GM19351 (cell line): ENCODE results near the gene NOL4L.

Experiments
- ATAC-seq: cut with Tn5 transposase; IDR thresholded peaks from one replicate; pipeline ENCODE4 v1.9.1; 2021; ENCODE audit warnings: mild to moderate bottlenecking, moderate library complexity; ENCODE audit not compliant: unreplicated experiment

Gene NOL4L

DNA sequence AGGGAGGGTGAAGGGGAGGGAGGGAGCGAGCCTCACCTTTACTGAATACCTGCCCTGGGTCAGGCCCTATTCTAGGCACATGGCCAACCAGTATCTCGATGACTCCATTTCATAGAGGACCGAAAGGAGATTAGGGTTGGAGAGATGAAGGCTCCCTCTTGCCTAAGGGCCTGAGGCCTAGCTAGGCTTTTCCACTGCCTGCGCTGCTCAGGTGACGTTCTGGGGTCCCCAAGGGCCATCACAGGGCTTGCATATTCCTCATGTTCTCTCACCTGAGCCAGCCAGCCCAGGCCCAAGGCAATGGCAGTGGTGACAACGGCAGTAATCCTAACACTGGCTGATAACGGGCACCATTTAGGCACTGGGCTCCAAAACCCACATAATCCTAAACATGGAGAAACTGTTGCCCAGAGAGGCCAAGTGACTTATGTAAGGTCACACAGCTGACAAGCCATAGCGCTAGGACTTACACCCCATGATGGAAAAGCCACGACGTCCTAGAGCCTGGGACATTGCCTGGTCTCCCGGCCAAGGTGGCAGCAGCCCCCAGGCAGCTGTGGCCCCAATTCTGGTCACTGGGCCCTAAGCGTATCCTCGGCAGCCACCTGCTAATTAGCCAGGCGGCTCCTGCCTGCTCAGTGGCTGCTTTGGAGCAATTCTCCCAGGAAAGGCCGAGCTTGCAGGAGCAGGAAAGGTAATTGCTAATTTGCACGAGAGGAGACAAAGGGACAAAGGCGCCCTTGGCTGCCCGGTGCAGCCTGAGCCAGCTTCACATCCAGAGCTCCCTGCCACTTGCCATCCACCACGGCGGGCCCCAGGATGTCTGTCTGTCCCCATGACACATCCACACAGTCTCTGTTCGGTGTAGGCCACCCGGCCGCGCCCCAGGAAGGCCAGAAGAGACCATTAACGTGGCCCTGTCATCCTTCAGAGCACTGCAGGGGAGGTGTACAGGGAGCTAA lies 21.5 kb downstream of the NOL4L start:
- ATAC-seq, result no peak

DNA sequence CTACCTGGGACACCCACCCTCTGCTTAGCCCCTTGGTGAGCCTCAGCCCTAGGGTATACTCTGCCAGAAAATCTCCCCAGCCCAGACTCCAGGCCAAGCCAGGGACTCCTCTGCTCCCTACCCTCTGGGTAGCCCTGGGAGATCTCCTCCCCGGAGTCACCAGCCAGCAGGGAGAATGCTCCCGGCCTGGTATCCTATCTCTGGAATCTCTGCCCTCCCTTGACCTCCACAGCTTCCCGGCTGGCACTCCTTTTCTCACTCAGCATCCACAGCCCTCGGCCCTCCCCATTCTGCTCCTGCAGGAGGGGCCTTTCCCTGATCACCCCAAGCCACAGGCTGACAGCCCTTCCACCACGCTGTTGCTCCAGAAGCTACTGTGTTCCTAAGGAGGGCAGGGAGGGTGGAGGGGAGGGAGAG lies 22.6 kb downstream of the NOL4L start:
- ATAC-seq, result no peak

DNA sequence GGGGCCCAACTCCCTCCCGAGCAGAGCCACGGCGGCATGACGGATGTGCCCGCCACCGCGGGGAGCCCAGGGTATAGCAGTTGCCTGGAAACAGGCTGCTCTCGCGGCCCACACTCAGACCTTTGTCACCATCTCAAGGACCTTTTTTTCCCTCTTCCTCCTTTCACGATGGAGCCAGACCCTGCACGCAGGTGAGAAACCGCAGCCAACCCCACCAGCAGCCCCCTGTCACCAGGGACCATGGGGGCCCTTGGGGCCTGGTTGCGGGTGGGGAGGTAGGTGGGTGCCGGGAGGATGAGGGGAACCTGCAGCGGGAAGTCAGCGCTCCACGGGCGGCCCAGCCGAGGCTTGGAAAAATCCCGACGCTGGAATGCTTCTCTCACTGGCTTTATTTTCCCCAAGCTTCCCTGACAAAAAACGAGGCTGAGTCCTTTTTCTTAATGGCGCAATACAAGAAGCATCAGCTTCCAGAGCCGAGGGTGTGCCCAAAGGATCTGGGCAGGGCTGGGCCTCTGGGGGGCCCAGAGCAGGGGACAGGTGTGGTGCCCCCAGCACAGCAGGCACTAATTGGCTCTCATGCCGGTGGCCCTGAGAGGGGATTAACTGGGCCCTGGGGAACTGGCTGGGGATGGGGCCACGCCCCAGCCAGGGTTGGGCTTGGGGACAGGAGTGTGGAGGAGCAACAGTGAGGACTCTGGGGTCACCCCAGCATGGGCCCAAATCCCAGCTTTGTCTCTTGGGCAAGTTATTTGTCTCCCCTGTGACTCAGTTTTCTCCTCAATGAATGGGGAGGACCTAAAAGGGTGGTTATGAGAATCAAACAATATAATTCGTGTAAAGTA lies 23.9 kb downstream of the NOL4L start:
- no peak for ATAC-seq

DNA sequence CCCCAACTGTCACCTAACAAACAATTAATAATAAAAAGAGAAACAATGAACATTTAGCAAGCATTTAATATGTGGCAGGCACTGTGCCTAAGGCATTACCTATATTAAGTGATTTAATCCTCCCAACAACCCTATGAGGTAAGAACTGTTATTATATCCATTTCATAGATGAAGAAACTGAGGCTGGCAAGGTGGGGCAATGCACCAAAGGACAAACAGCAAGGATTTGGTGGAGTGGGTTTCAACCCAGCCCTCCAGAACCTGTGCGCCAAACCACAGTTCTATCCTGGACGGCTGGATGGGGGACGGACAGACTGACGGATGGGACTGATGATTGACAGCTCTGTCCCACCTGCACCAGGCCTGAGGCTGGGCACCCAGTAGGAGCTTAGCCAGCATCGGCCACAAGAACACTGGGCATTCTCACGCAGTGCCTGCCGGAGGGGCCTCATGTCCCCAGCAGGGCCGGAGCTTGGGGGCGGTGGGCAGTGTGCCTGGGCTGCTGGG lies 24.6 kb downstream of the NOL4L start:
- ATAC-seq, result no peak

DNA sequence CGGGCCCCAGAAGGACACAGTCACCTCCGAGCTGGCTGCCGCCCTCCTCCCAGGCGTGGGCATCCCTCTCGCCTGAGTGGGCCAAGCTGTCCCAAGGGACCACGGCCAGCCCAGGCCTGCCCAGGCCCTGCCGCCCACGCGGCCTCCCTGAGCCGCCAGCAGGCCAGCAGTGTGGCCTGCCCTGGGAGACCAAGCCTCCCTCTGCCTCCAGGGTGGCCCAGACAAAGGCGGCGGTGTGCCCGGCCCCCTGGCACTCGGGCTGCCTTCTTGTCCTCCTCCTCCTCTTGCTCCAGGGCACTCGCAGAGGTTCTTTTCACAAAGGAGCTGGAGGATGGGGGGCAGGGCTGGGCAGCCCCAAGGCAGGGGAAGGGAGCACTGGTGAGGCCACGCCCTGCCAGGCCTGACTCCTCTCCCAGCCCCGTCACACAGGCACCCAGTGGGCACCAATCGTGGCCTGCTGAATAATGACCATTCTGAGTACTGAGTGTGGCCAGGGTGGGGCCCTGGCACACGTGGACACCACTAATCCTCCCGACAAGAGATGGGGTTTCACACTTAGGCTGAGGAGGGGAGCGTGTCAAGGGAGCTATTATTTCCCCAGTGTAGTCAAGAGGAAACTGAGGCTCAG lies 25.3 kb downstream of the NOL4L start:
- no peak for ATAC-seq

DNA sequence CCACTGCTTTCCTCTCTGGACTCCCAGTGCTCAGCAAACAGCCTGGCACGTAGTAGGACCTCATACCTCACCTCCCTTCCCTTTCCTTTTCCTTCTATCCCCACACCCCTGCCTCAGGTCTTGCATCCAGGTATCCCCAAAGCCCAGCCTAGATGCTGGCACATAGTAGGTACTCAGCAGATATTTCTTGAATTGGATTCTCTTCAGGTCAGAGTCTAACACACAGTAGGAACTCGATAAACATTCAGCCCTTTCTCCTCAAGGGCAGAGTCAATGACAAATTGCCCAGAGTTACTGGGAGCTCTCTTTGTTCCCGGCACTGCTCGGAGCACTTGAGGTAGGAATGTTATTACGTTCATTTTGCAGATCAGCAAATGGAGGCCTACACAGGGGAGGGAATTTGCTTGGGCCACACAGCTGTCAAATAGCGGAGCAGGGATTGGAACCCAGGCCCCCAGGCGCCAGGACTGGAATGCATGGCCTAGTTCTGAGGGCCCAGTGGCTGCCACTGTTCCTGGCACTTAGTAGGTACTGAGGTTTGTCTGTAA lies 25.9 kb downstream of the NOL4L start:
- no peak for ATAC-seq

DNA sequence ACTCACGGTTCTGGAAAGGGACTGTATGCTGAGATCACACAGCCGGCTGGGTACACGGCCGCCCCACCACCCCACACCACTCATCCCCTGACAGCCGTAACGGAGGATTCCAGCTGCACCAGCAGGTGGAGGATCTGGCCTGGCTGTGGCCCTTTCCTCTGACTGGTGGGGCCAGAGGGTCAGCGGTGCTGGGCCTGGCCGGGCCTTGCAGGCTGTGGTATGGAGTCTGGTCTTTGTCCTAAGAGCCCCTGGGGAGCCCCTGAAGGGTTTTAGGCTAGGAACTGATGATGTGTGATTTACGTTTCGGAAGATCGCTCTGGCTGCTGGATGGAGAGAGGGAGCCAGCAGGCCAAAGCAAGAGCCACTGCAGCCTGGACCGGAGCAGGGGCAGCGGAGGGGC lies 26.6 kb downstream of the NOL4L start:
- ATAC-seq, result no peak

DNA sequence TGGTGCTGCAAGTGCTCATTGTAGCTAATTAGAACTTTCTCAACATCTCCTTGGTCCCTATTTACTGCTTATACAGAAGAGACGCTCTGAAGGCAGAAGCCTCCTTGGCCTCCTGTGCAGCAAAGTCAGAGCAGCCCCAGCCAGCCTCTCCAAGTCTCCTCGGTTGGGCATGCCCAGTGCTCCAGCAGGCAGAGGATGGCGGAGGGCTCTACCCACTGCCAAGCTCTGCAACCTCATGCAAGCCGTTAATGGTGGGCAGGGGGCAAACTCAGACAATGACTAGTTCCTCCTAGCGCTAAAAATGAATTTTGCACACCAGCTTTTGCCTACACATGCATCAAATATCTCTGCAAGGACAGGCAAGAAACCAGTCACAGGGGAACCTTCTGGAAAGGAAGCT lies 27.8 kb downstream of the NOL4L start:
- ATAC-seq, result no peak

DNA sequence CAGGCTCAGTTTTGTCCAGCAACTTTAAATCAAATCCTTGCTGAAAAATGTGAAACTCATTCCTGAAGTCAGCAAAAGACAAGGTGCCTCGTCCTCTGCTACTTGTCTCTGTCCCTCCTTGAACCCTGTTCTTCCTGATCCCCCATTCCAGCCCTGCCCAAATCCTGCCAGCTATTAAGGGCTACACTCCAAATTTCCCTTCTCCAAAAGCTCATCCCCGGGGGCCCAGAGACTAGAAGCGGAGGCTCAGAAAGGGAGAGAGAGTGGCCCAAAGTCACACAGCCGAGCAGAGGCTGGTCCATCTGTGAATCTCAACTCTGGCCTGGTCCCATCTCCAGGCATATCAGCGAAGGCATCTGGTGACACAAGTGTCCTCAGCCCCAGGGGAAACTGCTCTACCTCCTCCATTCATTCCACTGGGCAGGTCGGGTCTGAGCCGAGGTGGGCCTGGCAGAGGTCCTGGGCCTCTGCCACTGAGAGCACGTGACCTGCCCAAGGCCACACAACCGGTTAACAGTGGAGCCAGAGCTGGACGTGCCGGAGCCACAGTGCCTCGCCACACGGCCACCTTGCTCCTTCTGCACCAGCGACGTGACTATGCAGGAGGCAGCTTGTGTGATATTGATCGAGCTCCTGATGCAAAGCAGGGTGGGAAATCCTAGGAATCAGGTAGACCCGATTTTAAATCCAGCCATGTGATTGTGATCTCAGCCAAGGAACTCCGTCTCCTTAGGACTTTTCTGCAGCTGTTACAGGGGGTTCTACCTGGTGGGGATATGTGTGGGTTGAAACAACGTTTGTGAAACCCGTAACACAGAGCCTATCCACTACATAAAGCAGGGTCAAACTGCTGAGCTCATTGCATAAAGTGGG lies 28.6 kb downstream of the NOL4L start:
- ATAC-seq, result no peak

DNA sequence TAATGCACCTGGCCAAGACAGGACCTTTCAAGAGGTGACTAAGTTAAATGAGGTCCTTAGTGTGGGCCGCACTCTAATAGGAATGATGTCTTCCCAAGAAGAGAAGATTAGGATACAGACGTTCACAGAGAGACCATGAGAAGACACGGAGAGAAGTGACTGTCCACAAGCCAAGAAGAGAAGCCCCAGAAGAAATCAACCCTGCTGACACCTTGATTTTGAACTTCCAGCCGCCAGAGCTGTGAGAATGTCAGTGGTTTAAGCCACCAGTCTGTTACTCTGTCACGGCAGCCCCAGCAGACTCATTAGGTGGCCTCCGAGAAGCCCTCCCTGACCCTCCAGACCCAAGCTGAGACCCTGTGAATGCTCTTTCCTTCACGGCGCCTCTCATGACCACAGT lies 29.5 kb downstream of the NOL4L start:
- ATAC-seq, result no peak

DNA sequence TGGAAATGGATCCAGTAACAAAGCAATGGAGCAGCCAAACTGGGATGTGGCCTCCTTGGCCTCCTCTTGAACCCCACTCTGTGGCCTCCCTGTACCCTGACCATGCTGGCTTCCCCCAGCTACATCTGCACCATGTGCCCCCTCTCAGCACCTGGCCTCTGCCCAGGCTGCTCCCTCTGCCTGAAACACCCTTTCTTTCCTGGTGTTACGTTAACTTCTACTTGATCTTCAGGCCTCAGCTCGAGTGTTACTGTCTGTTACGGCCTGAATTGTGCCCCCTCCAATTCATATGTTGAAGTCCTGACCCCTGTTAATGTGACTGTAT lies 30.2 kb downstream of the NOL4L start:
- ATAC-seq, result no peak

DNA sequence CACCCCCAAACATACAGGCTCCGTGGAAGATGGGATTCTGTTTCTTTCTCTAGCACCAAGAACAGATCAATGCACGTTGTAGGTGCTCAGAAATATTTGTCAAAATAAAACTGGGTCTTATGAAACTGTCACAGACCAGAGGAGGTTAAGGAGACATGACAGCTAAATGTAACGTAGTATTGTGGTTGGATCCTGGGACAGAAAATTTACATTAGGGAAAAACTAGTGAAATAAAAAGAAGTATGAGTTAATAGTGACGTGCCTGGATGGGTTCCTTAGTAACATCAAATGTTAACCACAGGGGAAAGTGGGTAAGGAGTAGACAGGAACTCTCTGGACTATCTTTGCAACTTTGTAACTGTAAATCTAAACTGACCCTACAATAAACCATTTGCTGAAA lies 31.5 kb downstream of the NOL4L start:
- ATAC-seq, result no peak

DNA sequence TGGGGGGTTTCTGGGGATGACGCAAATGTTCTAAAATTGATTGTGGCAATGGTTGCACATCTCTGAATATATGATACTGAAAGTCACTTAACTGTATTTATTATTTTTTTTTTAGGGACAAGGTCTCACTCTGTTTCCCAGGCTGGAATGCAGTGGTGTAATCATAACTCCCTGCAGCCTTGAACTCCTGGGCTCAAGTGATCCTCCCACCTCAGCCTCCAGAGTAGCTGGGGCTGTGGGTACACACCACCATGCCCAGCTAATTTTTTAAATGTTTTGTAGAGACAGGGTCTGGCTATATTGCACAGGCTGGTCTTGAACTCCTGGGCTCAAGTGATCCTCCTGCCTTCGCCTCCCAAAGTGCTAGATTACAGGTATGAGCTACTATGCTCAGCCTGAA lies 33.4 kb downstream of the NOL4L start:
- ATAC-seq, result no peak

DNA sequence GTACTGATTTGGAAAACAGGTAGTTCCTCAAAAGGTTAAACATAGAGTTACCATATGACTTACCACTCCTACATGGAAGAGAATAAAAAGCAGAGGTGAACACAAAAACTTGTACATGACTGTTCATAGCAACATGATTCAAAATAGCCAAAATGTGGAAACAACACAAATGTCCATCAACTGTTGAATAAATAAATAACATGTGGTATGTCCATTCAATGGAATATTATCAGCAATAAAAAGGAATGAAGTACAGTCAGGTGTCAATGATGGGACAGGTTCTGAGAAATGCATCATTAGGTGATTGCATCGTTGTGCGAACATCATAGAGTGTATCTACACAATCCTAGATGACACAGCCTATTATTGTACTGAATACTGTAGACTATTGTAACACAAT lies 35.3 kb downstream of the NOL4L start:
- no peak for ATAC-seq

DNA sequence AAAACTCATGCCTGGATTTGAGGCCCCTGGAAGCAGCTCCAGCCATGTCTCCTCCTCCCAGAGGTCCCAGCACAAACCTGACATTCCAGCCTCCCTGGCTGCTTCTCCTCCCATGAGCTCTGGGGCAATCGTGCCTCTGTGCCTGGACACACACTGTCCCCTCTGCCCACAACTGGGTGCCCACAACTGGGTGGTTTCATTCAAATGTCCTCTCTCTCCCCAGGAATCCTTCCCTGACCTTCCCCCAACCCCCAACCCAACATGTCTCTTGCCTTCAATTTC lies 37.4 kb downstream of the NOL4L start:
- no peak for ATAC-seq

DNA sequence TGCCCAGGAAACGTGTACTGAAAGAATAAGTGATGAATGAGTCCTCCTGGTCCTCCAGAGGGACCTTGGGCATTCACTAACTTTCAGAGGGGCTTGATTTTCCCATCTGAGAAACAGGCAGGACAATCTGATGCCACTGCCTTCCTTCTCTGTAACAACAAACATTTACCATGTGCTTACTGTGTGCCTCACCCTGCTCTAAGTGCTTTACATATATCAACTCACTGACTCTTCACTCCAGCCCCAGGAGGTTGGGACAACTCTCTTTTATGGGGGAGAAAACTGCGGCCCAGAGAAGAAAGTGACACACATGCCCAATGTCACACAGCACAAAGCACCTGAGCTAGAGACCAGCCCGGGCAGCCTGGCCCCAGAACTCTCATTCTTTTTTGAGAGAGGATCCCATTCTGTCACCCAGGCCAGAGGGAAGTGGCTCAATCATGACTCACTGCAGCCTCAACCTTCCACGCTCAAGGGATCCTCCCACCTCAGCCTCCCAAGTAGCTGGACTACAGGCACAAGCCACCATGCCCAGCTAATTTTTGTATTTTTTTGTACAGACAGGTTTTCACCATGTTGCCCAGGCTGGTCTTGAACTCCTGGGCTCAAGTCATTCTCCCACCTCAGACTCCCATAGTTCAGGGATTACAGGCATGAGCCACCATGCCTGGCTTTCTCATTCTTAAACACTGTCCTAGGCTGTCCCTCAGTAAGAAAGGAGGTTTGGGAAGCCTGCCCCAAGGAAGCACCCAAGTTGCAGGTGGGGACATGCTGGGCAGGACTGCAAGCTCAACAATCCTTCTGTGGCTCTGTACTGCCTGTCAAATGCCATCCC lies 38.0 kb downstream of the NOL4L start:
- no peak for ATAC-seq

DNA sequence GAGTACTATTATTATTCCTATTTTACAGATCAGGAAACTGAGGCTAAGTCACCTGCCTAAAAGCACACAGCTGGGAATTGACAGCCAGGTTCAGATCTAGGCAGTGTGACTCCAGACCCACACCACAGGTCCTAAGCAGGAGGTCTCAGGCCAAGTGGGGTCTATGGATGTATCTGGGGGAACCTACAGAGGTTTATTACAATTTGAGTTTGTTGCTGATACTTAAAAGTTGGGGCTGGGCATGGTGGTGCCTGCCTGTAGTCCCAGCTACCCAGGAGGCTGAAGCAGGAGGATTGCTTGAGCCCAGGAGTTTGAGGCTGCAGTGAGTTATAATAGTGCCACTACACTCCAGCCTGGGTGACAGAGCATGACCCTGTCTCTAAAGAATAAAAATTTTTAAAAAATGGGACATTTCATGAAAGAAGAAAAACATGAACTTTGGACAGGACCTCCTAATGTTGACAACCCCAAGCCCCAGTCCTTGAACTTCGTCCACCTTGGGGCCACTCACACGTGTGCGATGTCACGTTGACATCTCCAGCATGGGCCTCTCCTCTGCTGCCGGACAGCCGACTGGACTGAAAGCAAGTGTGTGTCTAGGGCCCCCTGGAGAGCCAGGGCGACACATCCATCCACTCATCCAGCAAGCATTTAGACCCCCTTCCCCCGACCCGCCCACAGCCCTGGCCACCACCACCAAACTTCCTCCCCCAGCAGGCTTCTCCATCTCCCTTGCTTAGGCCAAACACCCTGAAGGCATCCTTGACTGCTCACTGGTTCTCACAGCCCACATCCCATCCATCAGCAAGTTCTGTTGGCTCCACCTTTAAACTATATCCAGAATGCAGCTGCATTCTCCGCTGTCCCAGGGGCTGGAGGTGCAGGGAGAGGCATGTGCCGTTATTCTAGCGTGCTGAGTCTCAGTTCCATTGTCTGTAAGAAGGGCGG lies 40.0 kb downstream of the NOL4L start:
- ATAC-seq, result no peak

DNA sequence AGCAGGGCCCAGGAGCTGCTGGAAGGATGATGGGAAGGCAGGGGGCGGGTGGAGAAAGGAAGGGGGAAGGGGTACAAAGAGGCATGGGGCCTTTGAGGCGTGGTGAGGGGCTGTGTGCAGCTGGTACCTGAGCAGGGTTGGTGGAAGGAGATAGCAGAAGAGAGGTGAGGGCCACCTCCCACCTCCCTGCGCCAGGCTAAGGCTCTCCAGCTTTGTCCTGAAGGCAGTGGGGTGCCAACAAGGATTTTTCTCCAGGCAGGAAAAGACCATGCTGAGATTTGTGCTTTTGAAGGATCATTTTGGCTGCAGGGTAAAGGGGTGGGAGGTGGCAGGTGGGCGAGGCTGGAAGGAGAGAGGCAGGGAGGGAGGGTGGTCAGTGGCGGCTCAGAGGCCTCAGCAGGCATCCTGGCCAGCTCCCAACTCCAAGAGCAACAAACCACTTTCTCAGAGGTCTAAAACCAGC lies 40.8 kb downstream of the NOL4L start:
- no peak for ATAC-seq
